ENCODE data around the gene LMCD1.

The LMCD1 gene

GRCh38 chr3:8604988-8605387 lies 103.4 kb downstream of the LMCD1 start:
- TF ChIP-seq TAF1 (IDR thresholded peaks at IDR 0.05; ENCODE audit: borderline replicate concordance, insufficient read depth, low read length) (no peak), SIN3A (IDR thresholded peaks at IDR 0.05; ENCODE audit: borderline replicate concordance, insufficient read depth, low read length) (no peak), FOXP2 (optimal IDR thresholded peaks at IDR 0.05; ENCODE audit: borderline replicate concordance, extremely low read depth, extremely low read length, insufficient read depth) (no peak), POLR2AphosphoS5 (IDR thresholded peaks at IDR 0.05; ENCODE audit: low read depth, low read length) (no peak), REST (IDR thresholded peaks at IDR 0.05; ENCODE audit: insufficient read depth in 1 of 2, low read depth in 2 of 2, low read length in 2 of 2) (no peak)

- no peak for TF ChIP-seq FOXP2 (optimal IDR thresholded peaks at IDR 0.05; ENCODE audit: borderline replicate concordance, extremely low read depth, extremely low read length, insufficient read depth)
- no peak for TF ChIP-seq REST (IDR thresholded peaks at IDR 0.05; ENCODE audit: insufficient read depth in 1 of 2, low read depth in 2 of 2, low read length in 2 of 2)
- no peak for TF ChIP-seq SIN3A (IDR thresholded peaks at IDR 0.05; ENCODE audit: borderline replicate concordance, insufficient read depth, low read length)
- no peak for TF ChIP-seq POLR2AphosphoS5 (IDR thresholded peaks at IDR 0.05; ENCODE audit: low read depth, low read length)
- no peak for TF ChIP-seq TAF1 (IDR thresholded peaks at IDR 0.05; ENCODE audit: borderline replicate concordance, insufficient read depth, low read length)
Observed at GRCh38 chr3:8606701-8607231, 105.1 kb downstream of the LMCD1 start.

GRCh38 chr3:8607234-8608040 lies 105.8 kb downstream of the LMCD1 start:
- TF ChIP-seq FOXP2 (optimal IDR thresholded peaks at IDR 0.05; ENCODE audit: borderline replicate concordance, extremely low read depth, extremely low read length, insufficient read depth) = no peak
- TF ChIP-seq POLR2AphosphoS5 (IDR thresholded peaks at IDR 0.05; ENCODE audit: low read depth, low read length) = no peak
- no peak for TF ChIP-seq TAF1 (IDR thresholded peaks at IDR 0.05; ENCODE audit: borderline replicate concordance, insufficient read depth, low read length)
- no peak for TF ChIP-seq SIN3A (IDR thresholded peaks at IDR 0.05; ENCODE audit: borderline replicate concordance, insufficient read depth, low read length)
- TF ChIP-seq REST (IDR thresholded peaks at IDR 0.05; ENCODE audit: insufficient read depth in 1 of 2, low read depth in 2 of 2, low read length in 2 of 2) = no peak

- TF ChIP-seq TAF1 (IDR thresholded peaks at IDR 0.05; ENCODE audit: borderline replicate concordance, insufficient read depth, low read length) (no peak), POLR2AphosphoS5 (IDR thresholded peaks at IDR 0.05; ENCODE audit: low read depth, low read length) (no peak), FOXP2 (optimal IDR thresholded peaks at IDR 0.05; ENCODE audit: borderline replicate concordance, extremely low read depth, extremely low read length, insufficient read depth) (no peak), REST (IDR thresholded peaks at IDR 0.05; ENCODE audit: insufficient read depth in 1 of 2, low read depth in 2 of 2, low read length in 2 of 2) (no peak), SIN3A (IDR thresholded peaks at IDR 0.05; ENCODE audit: borderline replicate concordance, insufficient read depth, low read length) (no peak)
Observed at GRCh38 chr3:8608041-8608790, 106.6 kb downstream of the LMCD1 start.

All from PFSK-1 (cell line).